Adrenal gland (tissue), 5 donors: ENCODE data around the gene CHMP4A.

Experiments used
- CTCF ChIP-seq, 6 experiments: fragments of 450-650 bp in 4 of 6; fragments of 200-600 bp in 2 of 6; sonication (generic) in 1 of 6; IDR thresholded peaks; 1 replicate in 5 of 6; 2 replicates in 1 of 6; pipeline versions ENCODE4 v1.5.1 to v1.8.0; 2016 to 2021; ENCODE audit warnings: antibody characterized with exemption in 6 of 6, mild to moderate bottlenecking in 2 of 6, moderate library complexity in 1 of 6
- POLR2A ChIP-seq, 2 donors: fragments of 450-650 bp; IDR thresholded peaks; one replicate each; pipeline ENCODE4 v1.6.1; 2017; ENCODE audit warnings: antibody characterized with exemption in 2 of 2, mild to moderate bottlenecking in 2 of 2, moderate library complexity in 1 of 2
- donor health status: DM: no; HTN: no; CAD: no.

GRCh38 chr14:24188251-24189058, 24.8 kb downstream of the CHMP4A start, which contains the start of gene IPO4:
- TF ChIP-seq CTCF (IDR thresholded peaks at IDR 0.05) (no peak), POLR2A (IDR thresholded peaks at IDR 0.05) (peak; percentile 55 to 85)
